ENCODE results near the gene FAM170A. TPM values are rescaled to one million over a fixed set of nuclear protein-coding genes. Genes with fewer than 3 reads are reported as not detected.

The FAM170A gene
- total RNA-seq, 1 donor from 2014 or later: not detected

GRCh38 chr5:119656023-119656422 is 26.7 kb downstream of the FAM170A start:
- DNase-seq (no peak), ATAC-seq (no peak)

GRCh38 chr5:119666542-119666941 is 37.2 kb downstream of the FAM170A start:
- H3K36me3 ChIP-seq: no peaks in the 10 kb centered on the region
- no peak overlapping the region for H3K4me3 ChIP-seq
- H3K4me1 ChIP-seq: no peaks in the 10 kb centered on the region
- H3K9me3 ChIP-seq: no peaks in the 10 kb centered on the region
- no peak for ATAC-seq
- intact Hi-C loops (cut with DNase I): no loop called here
- TF ChIP-seq, protein P1, sequence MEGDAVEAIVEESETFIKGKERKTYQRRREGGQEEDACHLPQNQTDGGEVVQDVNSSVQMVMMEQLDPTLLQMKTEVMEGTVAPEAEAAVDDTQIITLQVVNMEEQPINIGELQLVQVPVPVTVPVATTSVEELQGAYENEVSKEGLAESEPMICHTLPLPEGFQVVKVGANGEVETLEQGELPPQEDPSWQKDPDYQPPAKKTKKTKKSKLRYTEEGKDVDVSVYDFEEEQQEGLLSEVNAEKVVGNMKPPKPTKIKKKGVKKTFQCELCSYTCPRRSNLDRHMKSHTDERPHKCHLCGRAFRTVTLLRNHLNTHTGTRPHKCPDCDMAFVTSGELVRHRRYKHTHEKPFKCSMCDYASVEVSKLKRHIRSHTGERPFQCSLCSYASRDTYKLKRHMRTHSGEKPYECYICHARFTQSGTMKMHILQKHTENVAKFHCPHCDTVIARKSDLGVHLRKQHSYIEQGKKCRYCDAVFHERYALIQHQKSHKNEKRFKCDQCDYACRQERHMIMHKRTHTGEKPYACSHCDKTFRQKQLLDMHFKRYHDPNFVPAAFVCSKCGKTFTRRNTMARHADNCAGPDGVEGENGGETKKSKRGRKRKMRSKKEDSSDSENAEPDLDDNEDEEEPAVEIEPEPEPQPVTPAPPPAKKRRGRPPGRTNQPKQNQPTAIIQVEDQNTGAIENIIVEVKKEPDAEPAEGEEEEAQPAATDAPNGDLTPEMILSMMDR (IDR thresholded peaks at IDR 0.05): no peak
- H3K27ac ChIP-seq: no peak overlapping the region
- DNase-seq: no peak
- no peaks in the 10 kb centered on the region for H3K27me3 ChIP-seq

More at GRCh38 chr5:119656023-119656422, 26.7 kb downstream of the FAM170A start:
- Histone ChIP-seq H3K4me1 (no peaks in the 10 kb centered on the region), H3K27ac (no peak overlapping the region), H3K27me3 (no peaks in the 10 kb centered on the region), H3K36me3 (no peaks in the 10 kb centered on the region), H3K4me3 (no peak overlapping the region), H3K9me3 (no peaks in the 10 kb centered on the region)
- intact Hi-C loops (cut with DNase I): no loop called here
- TF ChIP-seq, protein P1 (IDR thresholded peaks at IDR 0.05): no peak

GRCh38 chr5:119678351-119679028 is 49.1 kb downstream of the FAM170A start:
- ATAC-seq: no peak
- intact Hi-C loops (cut with DNase I): no loop called here

DNA sequence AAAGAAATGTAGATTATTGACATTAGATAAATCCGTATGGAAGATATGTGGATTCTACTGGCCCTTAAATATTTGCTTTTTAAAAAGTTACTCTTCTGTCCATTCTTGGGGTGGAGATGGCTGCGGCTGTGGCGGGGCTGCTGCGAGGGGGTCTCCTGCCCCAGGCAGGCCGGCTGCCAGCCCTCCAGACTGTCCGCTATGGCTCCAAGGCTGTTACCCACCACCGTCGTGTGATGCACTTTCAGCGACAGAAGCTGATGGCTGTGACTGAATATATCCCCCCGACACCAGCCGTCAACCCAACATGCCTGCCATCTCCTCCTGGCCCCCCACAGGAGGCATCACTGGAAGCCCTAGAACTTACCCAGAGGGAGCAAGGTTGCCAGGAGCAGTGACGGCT is 50.7 kb downstream of the FAM170A start:
- TF ChIP-seq, protein P1 (IDR thresholded peaks at IDR 0.05): no peak
- no peak for ATAC-seq
- Histone ChIP-seq H3K4me3 (no peak overlapping the region), H3K36me3 (no peaks in the 10 kb centered on the region), H3K27me3 (no peaks in the 10 kb centered on the region), H3K4me1 (no peaks in the 10 kb centered on the region), H3K9me3 (no peaks in the 10 kb centered on the region), H3K27ac (no peak overlapping the region)
- DNase-seq: no peak
- intact Hi-C loops (cut with DNase I): no loop called here

More at GRCh38 chr5:119678351-119679028, 49.1 kb downstream of the FAM170A start:
- Histone ChIP-seq H3K4me1 (no peaks in the 10 kb centered on the region), H3K27me3 (no peaks in the 10 kb centered on the region), H3K9me3 (no peaks in the 10 kb centered on the region), H3K4me3 (no peak overlapping the region), H3K27ac (no peak overlapping the region), H3K36me3 (no peaks in the 10 kb centered on the region)
- no peak for DNase-seq
- TF ChIP-seq, protein P1 (IDR thresholded peaks at IDR 0.05): no peak

DNA sequence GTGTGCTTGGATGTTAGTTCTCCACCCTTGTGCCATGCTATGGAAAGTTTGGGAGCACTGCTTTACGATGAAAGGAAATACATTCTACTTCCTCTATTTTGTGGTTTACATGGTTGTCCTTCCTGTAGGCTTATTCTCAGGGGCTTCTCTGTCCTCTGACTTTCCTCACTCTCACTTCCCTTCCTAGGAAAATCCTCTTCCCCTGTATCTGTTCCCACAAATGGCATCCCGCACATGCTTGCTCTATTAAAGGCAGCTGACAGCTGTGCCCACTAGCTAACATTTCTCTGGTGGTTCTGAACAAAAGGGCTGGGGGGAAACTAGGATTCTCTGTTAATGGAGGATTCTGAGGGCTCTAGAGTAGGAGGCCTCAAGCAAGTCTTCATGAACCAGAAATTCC is 52.4 kb downstream of the FAM170A start:
- no peaks in the 10 kb centered on the region for H3K36me3 ChIP-seq
- H3K27ac ChIP-seq: no peak overlapping the region
- no peaks in the 10 kb centered on the region for H3K4me1 ChIP-seq
- TF ChIP-seq, protein P1 (IDR thresholded peaks at IDR 0.05): no peak
- no peak overlapping the region for H3K4me3 ChIP-seq
- intact Hi-C loops (cut with DNase I): no loop called here
- no peaks in the 10 kb centered on the region for H3K9me3 ChIP-seq
- H3K27me3 ChIP-seq: no peaks in the 10 kb centered on the region
- ATAC-seq (peak; percentile 53), DNase-seq (no peak)
